Ovary (tissue), 3 donors: ENCODE measurements around the gene TOB2.

Experiments
- POLR2A ChIP-seq: fragments of 450-650 bp; IDR thresholded peaks from one replicate; pipeline ENCODE4 v1.6.1; 2017; ENCODE audit warnings: antibody characterized with exemption, mild to moderate bottlenecking, moderate library complexity
- TF ChIP-seq, protein P1 (sequence below), 3 donors: fragments of 450-650 bp in 2 of 3; fragments of 200-600 bp in 1 of 3; IDR thresholded peaks; one replicate each; pipeline versions ENCODE4 v1.5.1 to v1.8.0; 2016 to 2022; ENCODE audit warnings: antibody characterized with exemption in 3 of 3, mild to moderate bottlenecking in 1 of 3
- donor health status: DM: no; HTN: no; CAD: no.

DNA sequence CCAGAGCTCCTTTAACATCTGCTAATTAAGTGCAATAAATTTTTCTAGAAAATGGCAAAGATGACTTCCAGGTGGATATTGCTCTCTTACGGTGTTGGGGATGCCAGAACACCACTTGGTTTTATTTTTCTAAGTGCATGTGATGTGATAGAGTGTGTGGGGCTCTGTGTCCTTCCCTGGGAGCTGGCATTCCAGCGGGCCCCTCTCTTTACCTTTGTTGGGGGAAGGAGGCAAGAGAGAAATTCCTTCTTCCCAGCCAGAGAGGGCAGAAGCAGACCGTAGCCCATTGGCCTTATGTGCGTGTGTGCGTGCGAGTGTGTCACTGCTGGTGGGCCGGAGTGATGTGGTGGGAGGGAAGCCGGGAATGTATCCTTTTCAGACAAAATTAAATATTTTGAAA is 47.7 kb downstream of the TOB2 start:
- TF ChIP-seq, protein P1, sequence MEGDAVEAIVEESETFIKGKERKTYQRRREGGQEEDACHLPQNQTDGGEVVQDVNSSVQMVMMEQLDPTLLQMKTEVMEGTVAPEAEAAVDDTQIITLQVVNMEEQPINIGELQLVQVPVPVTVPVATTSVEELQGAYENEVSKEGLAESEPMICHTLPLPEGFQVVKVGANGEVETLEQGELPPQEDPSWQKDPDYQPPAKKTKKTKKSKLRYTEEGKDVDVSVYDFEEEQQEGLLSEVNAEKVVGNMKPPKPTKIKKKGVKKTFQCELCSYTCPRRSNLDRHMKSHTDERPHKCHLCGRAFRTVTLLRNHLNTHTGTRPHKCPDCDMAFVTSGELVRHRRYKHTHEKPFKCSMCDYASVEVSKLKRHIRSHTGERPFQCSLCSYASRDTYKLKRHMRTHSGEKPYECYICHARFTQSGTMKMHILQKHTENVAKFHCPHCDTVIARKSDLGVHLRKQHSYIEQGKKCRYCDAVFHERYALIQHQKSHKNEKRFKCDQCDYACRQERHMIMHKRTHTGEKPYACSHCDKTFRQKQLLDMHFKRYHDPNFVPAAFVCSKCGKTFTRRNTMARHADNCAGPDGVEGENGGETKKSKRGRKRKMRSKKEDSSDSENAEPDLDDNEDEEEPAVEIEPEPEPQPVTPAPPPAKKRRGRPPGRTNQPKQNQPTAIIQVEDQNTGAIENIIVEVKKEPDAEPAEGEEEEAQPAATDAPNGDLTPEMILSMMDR (IDR thresholded peaks at IDR 0.05): no peak
- TF ChIP-seq POLR2A: no peak
